HG03460 (cell line): Measurements from ENCODE around the gene LCP2.
"Not testable (repeated sequence)": the region's sequence is repeated elsewhere in the genome, so short reads cannot be mapped to it uniquely, and the experiment has no call there.

Experiments used
- ATAC-seq: cut with Tn5 transposase; IDR thresholded peaks from one replicate; pipeline ENCODE4 v1.9.1; 2021; ENCODE audit not compliant: unreplicated experiment

Gene LCP2

GRCh38 chr5:170251462-170251861, 46.1 kb downstream of the LCP2 start:
- ATAC-seq, result no peak

- no peak for ATAC-seq
Measured at GRCh38 chr5:170250810-170251317, 46.7 kb downstream of the LCP2 start.

- no peak for ATAC-seq
Measured at GRCh38 chr5:170249355-170249754, 48.2 kb downstream of the LCP2 start.

- not testable (repeated sequence) for ATAC-seq
Measured at GRCh38 chr5:170248931-170249227, 48.7 kb downstream of the LCP2 start.

- ATAC-seq, result no peak
Measured at GRCh38 chr5:170248172-170248930, 49.2 kb downstream of the LCP2 start.

GRCh38 chr5:170247363-170247762, 50.2 kb downstream of the LCP2 start:
- ATAC-seq, result no peak

GRCh38 chr5:170246126-170246870, 51.3 kb downstream of the LCP2 start:
- ATAC-seq, result no peak

GRCh38 chr5:170245436-170245835, 52.1 kb downstream of the LCP2 start:
- not testable (repeated sequence) for ATAC-seq

- ATAC-seq, result no peak
Measured at GRCh38 chr5:170238456-170239196, 59.0 kb downstream of the LCP2 start.

- ATAC-seq, result no peak
Measured at GRCh38 chr5:170235876-170236864, 61.4 kb downstream of the LCP2 start.

- ATAC-seq, result no peak
Measured at GRCh38 chr5:170233358-170233892, 64.2 kb downstream of the LCP2 start.

- ATAC-seq, result no peak
Measured at GRCh38 chr5:170232786-170233185, 64.8 kb downstream of the LCP2 start, which contains the start of gene C5orf58. TSS of gene C5orf58 (plus strand) at chr5:170232985. CDS start at chr5:170234977, 1,992 bp downstream.

- no peak for ATAC-seq
Measured at GRCh38 chr5:170228762-170229435, 68.7 kb downstream of the LCP2 start.

GRCh38 chr5:170226661-170227060, 70.9 kb downstream of the LCP2 start:
- ATAC-seq, result no peak

- no peak for ATAC-seq
Measured at GRCh38 chr5:170226129-170226615, 71.4 kb downstream of the LCP2 start.

GRCh38 chr5:170225326-170226128, 72.0 kb downstream of the LCP2 start:
- ATAC-seq, result peak; percentile 62

- ATAC-seq, result no peak
Measured at GRCh38 chr5:170223906-170224305, 73.7 kb downstream of the LCP2 start.

GRCh38 chr5:170223360-170223759, 74.2 kb downstream of the LCP2 start:
- no peak for ATAC-seq
